ENCODE data around the gene CCDC186. TPM values are rescaled to one million over a fixed set of nuclear protein-coding genes. Genes with fewer than 3 reads are reported as not detected.
A peak's percentile ranks its signal among the peaks of the same experiment; 100 is the strongest.

CCDC186 gene
- total RNA-seq, 1 donor from 2014 or later: 7.1 TPM

DNA sequence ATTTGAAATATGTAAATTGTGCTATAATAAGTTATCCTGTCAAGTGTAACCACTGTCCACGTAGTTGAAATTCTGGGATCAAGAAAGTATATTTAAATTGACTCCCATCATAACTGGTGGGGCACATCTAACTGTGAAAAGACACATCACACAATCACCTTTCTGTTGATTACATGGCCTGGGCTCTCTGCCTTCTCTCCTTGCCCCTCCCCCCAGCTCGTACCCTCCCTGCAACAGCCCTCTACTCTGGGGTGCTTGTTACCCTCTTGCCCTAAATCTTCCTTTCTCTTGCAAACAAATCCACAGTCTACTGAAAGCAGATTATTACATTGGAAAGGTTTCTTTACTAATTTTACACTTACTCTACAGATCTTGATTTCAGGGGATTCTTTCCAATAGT, 56.3 kb downstream of the CCDC186 start:
- Mint-ChIP-seq H3K4me1 (no peaks in the 10 kb centered on the region), H3K27me3 (ENCODE audit: low read depth) (peaks cover 17% of the 10 kb centered on the region), H3K9me3 (no peaks in the 10 kb centered on the region), H3K4me3 (no peak overlapping the region), H3K27ac (ENCODE audit: unreplicated experiment) (no peak overlapping the region), H3K36me3 (ENCODE audit: low read depth) (peaks cover 3% of the 10 kb centered on the region)
- DNase-seq (ENCODE audit: low read depth, low spot score): no peak
- TF ChIP-seq, protein P1, sequence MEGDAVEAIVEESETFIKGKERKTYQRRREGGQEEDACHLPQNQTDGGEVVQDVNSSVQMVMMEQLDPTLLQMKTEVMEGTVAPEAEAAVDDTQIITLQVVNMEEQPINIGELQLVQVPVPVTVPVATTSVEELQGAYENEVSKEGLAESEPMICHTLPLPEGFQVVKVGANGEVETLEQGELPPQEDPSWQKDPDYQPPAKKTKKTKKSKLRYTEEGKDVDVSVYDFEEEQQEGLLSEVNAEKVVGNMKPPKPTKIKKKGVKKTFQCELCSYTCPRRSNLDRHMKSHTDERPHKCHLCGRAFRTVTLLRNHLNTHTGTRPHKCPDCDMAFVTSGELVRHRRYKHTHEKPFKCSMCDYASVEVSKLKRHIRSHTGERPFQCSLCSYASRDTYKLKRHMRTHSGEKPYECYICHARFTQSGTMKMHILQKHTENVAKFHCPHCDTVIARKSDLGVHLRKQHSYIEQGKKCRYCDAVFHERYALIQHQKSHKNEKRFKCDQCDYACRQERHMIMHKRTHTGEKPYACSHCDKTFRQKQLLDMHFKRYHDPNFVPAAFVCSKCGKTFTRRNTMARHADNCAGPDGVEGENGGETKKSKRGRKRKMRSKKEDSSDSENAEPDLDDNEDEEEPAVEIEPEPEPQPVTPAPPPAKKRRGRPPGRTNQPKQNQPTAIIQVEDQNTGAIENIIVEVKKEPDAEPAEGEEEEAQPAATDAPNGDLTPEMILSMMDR (conservative IDR thresholded peaks at IDR 0.05): no peak

DNA sequence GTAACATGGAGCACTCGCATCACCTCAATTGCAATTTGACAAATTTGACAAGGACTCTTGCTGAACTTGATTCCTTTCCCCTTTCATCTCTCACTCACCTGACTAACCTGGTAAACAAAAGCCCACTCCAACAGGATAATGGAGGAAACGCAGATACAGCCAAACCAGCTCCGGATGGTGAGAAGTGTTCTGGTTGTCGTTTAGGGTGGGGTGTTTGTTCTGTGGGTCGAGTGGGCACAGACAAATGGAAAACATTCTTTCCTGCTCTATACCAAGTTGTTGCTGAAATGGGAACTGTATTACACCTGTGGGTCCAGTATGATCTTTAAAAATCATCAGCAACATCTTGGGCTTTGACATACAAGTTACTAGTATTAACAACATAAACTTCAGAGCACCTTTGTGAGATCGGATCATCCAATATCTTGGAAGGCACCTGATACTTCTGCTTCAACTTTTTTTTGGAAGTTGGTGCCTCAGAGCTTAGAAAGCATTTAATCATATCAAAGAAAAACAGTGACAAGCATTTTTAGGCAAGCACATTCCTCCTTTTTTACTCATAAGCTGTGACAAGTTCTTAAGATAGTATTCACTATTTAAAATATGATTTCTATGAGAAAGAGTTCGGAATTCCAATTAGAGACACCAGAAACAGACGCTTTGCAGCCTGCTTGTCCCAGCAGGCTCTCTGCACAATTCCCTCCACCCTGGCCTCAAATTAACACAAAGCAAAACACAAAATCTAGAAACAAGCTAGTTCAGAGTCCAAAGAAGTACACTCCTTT, 58.1 kb downstream of the CCDC186 start:
- Mint-ChIP-seq H3K27me3 (ENCODE audit: low read depth) (peaks cover 17% of the 10 kb centered on the region), H3K4me1 (no peaks in the 10 kb centered on the region), H3K36me3 (ENCODE audit: low read depth) (peaks cover 3% of the 10 kb centered on the region), H3K27ac (ENCODE audit: unreplicated experiment) (no peak overlapping the region), H3K4me3 (no peak overlapping the region), H3K9me3 (no peaks in the 10 kb centered on the region)
- DNase-seq (ENCODE audit: low read depth, low spot score): no peak
- TF ChIP-seq, protein P1 (conservative IDR thresholded peaks at IDR 0.05): no peak

DNA sequence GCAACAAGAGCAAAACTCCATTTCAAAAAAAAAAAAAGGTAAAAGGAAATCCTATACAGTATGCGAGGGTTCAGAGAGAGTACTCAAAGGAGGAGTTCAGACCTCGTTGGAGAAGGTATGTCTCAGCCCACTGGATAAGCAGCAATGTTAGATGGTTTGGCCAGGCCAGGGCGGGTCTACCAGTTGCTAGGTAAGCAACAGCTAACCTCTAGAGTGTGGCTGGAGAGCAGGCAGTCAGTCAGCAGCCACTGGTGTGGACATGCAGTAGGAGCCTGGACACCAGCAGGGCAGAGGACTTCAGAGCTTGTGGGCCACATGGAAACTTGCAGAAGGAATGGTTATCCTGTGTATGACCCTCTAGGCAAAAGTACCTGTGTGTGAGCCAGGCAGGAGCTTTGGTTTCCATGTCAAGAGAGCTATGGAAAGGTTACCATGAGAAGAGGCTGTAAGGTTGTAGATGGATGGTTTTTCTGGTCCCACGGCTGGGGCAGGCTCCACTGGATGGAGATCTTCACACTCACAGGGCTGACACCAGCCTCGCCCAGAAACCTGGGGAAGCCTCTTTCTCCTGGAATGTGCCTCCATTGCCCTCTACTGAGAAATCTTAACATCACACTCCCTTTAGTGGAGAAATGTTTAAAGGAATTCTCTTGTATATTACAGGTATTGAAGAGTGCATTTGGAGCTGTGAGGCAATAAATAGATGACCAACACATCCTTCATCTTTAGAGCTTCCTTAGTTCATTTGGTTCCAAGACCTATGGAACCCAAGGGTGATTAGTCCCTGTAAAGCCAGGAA, 63.6 kb downstream of the CCDC186 start:
- Mint-ChIP-seq H3K36me3 (ENCODE audit: low read depth) (no peaks in the 10 kb centered on the region), H3K27me3 (ENCODE audit: low read depth) (peaks cover 10% of the 10 kb centered on the region), H3K9me3 (no peaks in the 10 kb centered on the region), H3K4me3 (no peak overlapping the region), H3K27ac (ENCODE audit: unreplicated experiment) (no peak overlapping the region), H3K4me1 (no peaks in the 10 kb centered on the region)
- TF ChIP-seq, protein P1 (conservative IDR thresholded peaks at IDR 0.05): peak; percentile 58
- DNase-seq (ENCODE audit: low read depth, low spot score): no peak

DNA sequence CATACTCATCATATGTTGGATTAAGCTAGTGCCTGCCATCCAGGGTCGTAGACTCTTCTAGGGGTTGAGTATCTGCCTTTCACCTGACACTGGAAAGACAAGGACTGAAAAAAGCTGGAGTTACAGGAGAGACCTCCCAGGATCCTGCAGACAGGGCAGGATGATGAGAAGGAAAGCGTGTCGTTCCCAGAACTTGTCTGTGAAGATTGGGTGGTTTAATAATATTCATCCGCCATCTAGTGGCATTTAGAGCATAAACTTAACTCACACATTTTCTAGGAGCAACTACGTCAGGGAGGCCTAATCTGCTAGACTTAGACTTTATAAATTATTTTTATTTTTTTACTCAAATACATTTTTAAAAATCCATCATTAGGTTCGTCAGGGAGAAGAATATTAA, 70.7 kb downstream of the CCDC186 start:
- DNase-seq (ENCODE audit: low read depth, low spot score): no peak
- TF ChIP-seq, protein P1 (conservative IDR thresholded peaks at IDR 0.05): peak; percentile 77
- no peaks in the 10 kb centered on the region for H3K36me3 Mint-ChIP-seq (ENCODE audit: low read depth)
- H3K4me1 Mint-ChIP-seq: peaks cover 16% of the 10 kb centered on the region
- H3K9me3 Mint-ChIP-seq: no peaks in the 10 kb centered on the region
- peaks cover 37% of the 10 kb centered on the region for H3K27me3 Mint-ChIP-seq (ENCODE audit: low read depth)
- H3K4me3 Mint-ChIP-seq: peak overlapping the region; percentile 32
- no peak overlapping the region for H3K27ac Mint-ChIP-seq (ENCODE audit: unreplicated experiment)

DNA sequence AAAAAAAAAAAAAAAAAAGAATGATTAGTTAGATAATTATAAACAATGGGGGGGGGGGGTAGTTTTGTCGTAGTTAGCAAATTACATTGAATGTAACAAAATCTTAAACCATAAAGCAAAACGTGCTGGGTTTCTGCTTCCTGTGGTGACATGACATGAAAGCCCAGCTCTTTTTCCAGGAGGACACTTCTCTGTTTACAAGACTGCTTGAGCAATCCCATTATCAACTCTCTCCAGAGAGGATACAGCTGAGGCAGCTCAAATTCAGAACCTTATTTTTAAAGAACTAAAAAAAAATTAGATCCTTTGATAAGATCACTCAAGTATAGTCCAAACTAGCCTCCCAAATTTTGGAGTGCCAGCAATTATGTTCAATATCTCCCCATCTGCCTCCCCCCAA, 71.7 kb downstream of the CCDC186 start:
- Mint-ChIP-seq H3K27ac (ENCODE audit: unreplicated experiment) (no peak overlapping the region), H3K27me3 (ENCODE audit: low read depth) (peaks cover 37% of the 10 kb centered on the region), H3K4me3 (no peak overlapping the region), H3K36me3 (ENCODE audit: low read depth) (no peaks in the 10 kb centered on the region), H3K9me3 (no peaks in the 10 kb centered on the region), H3K4me1 (peaks cover 16% of the 10 kb centered on the region)
- DNase-seq (ENCODE audit: low read depth, low spot score): no peak
- TF ChIP-seq, protein P1 (conservative IDR thresholded peaks at IDR 0.05): no peak

Data from neural crest cell (in vitro differentiated cells).